Astrocyte of the cerebellum (primary cell): ENCODE data around the gene SLC25A24.
"Not testable (repeated sequence)": the region's sequence is repeated elsewhere in the genome, so short reads cannot be mapped to it uniquely, and the experiment has no call there.

Experiments
- DNase-seq: peaks from one replicate; pipeline ENCODE4 v3.0.0-alpha.2; 2011; ENCODE audit warnings: low read depth
- H3K4me3 ChIP-seq: 2 replicates; pipeline ENCODE4 v1.5.1; 2011; ENCODE audit warnings: mild to moderate bottlenecking, low read depth, low read length, moderate library complexity
- in situ Hi-C: cut with HindIII; loops from 2 replicates; pipeline ENCODE4 v1.10.0; 2017; ENCODE audit warnings: low sequenced_read_pairs
- TF ChIP-seq, protein P1 (sequence below): IDR thresholded peaks from 2 replicates; pipeline ENCODE4 v1.5.1; 2012; ENCODE audit warnings: low read length, low read depth, moderate library complexity, mild to moderate bottlenecking; ENCODE audit errors: missing control alignments

The SLC25A24 gene

DNA sequence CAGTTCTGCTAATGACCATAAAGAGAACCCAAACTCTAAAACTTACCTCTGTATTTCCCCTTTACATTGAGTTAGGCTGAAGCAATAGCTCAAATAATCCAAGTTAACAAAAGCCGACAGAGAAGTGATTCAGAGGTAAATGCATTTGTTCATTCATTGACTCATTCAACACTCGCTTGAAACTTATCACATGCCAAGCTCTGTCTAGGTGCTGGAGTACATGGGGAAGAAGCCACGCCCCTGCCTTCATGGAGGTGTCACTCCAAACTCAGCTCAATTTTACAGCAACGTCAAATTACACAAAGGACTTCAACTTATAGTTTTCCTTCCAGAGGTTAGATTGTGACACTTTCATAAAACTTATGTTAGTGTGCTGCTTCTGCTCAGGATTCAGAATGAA is 45.8 kb downstream of the SLC25A24 start:
- TF ChIP-seq, protein P1, sequence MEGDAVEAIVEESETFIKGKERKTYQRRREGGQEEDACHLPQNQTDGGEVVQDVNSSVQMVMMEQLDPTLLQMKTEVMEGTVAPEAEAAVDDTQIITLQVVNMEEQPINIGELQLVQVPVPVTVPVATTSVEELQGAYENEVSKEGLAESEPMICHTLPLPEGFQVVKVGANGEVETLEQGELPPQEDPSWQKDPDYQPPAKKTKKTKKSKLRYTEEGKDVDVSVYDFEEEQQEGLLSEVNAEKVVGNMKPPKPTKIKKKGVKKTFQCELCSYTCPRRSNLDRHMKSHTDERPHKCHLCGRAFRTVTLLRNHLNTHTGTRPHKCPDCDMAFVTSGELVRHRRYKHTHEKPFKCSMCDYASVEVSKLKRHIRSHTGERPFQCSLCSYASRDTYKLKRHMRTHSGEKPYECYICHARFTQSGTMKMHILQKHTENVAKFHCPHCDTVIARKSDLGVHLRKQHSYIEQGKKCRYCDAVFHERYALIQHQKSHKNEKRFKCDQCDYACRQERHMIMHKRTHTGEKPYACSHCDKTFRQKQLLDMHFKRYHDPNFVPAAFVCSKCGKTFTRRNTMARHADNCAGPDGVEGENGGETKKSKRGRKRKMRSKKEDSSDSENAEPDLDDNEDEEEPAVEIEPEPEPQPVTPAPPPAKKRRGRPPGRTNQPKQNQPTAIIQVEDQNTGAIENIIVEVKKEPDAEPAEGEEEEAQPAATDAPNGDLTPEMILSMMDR, result no peak
- in situ Hi-C loops, result no loop called here
- no peak for DNase-seq
- H3K4me3 ChIP-seq, result no peak overlapping the region

DNA sequence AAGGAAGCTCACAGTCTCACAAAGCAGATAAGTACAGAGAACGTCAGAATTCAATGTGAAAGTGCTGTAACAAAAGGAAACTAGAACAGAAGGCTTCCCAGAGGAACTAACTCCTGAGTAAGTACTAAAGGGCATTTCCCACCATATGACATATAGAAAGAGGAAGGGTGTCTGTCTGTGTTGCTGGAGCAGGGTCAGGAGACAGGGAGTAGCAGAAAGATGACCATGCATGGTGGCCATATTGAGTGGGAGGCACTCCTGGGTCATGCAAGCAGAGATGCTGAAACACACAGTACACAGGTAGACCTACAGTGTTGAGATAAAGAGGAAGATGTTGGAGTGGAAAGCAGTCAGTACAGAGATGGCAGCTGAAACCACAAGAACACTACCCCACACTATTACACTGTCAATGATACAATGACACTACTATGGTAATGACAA is 47.3 kb downstream of the SLC25A24 start:
- H3K4me3 ChIP-seq, result no peak overlapping the region
- in situ Hi-C loops, result no loop called here
- DNase-seq, result no peak
- TF ChIP-seq, protein P1, result no peak

DNA sequence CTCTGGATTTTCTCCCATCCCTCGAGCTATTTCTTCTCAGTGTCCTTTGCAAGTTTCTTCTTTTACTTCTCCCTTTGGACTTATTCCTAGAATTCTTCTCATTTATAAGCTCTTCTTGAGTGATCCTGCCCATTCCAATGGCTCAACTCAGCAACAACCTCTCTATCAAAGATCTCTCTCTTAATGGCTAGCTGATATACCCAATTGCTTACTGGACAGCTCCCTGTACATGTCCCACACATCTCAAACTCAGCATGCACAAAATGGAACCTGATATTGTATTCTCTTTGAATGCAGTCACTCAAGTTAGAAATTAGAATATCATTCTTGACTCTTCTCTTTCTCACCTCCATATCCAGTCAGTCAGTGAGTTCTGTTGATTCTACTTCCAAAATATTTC is 48.6 kb downstream of the SLC25A24 start:
- in situ Hi-C loops, result no loop called here
- no peak overlapping the region for H3K4me3 ChIP-seq
- TF ChIP-seq, protein P1, result no peak
- no peak for DNase-seq

GRCh38 chr1:108149796-108150467 is 50.2 kb downstream of the SLC25A24 start:
- no peak for DNase-seq
- H3K4me3 ChIP-seq, result no peak overlapping the region
- TF ChIP-seq, protein P1, result no peak
- in situ Hi-C loops, result no loop called here

GRCh38 chr1:108144569-108144968 is 55.6 kb downstream of the SLC25A24 start:
- DNase-seq, result not testable (repeated sequence)

GRCh38 chr1:108142773-108143394 is 57.3 kb downstream of the SLC25A24 start:
- DNase-seq, result peak; percentile 6
- no peak overlapping the region for H3K4me3 ChIP-seq
- TF ChIP-seq, protein P1, result no peak
- in situ Hi-C loops, result no loop called here

More at GRCh38 chr1:108144569-108144968, 55.6 kb downstream of the SLC25A24 start:
- in situ Hi-C loops, H3K4me3 ChIP-seq: not testable (repeated sequence)

- TF ChIP-seq, protein P1, result no peak
- H3K4me3 ChIP-seq, result no peak overlapping the region
- in situ Hi-C loops, result no loop called here
- no peak for DNase-seq
Measured at GRCh38 chr1:108142258-108142657, 57.9 kb downstream of the SLC25A24 start.
